HEK293 (cell line): ENCODE measurements around the gene GLRX.

Source experiments
- GLIS2 ChIP-seq: fragments of 450-650 bp; formaldehyde crosslinking; IDR thresholded peaks from 2 replicates; pipeline ENCODE4 v1.5.1; 2016; ENCODE audit warnings: missing biosample characterization, missing genetic modification characterization
- INSM2 ChIP-seq: fragments of 450-650 bp; formaldehyde crosslinking; IDR thresholded peaks from 2 replicates; pipeline ENCODE4 v1.5.1; 2016; ENCODE audit warnings: missing biosample characterization, missing genetic modification characterization
- SCRT2 ChIP-seq: fragments of 450-650 bp; formaldehyde crosslinking; IDR thresholded peaks from 2 replicates; pipeline ENCODE4 v1.5.1; 2016; ENCODE audit warnings: missing biosample characterization, missing genetic modification characterization
- SP3 ChIP-seq: fragments of 450-650 bp; formaldehyde crosslinking; IDR thresholded peaks from 2 replicates; pipeline ENCODE4 v1.5.1; 2016; ENCODE audit warnings: missing biosample characterization, missing genetic modification characterization
- SP7 ChIP-seq: fragments of 450-650 bp; formaldehyde crosslinking; IDR thresholded peaks from 2 replicates; pipeline ENCODE4 v1.5.1; 2016; ENCODE audit warnings: missing biosample characterization, missing genetic modification characterization
- TRIM28 ChIP-seq: IDR thresholded peaks from 2 replicates; pipeline ENCODE4 v1.6.1; 2011; ENCODE audit warnings: low read length, control low read depth, borderline replicate concordance
- TSHZ1 ChIP-seq: fragments of 450-650 bp; formaldehyde crosslinking; IDR thresholded peaks from 2 replicates; pipeline ENCODE4 v1.5.1; 2016; ENCODE audit warnings: missing biosample characterization, missing genetic modification characterization, borderline replicate concordance
- WT1 ChIP-seq: fragments of 450-650 bp; formaldehyde crosslinking; IDR thresholded peaks from 2 replicates; pipeline ENCODE4 v1.5.1; 2016; ENCODE audit warnings: missing biosample characterization, missing genetic modification characterization
- YY2 ChIP-seq: fragments of 450-650 bp; formaldehyde crosslinking; IDR thresholded peaks from 2 replicates; pipeline ENCODE4 v1.5.1; 2016; ENCODE audit warnings: missing biosample characterization, missing genetic modification characterization
- ZBTB1 ChIP-seq: fragments of 450-650 bp; formaldehyde crosslinking; IDR thresholded peaks from 2 replicates; pipeline ENCODE4 v1.5.1; 2016; ENCODE audit warnings: missing biosample characterization, missing genetic modification characterization
- ZBTB20 ChIP-seq: fragments of 450-650 bp; formaldehyde crosslinking; IDR thresholded peaks from 2 replicates; pipeline ENCODE4 v1.5.1; 2016; ENCODE audit warnings: missing biosample characterization, missing genetic modification characterization
- ZBTB21 ChIP-seq: fragments of 450-650 bp; formaldehyde crosslinking; IDR thresholded peaks from 2 replicates; pipeline ENCODE4 v1.5.1; 2017; ENCODE audit warnings: missing biosample characterization, missing genetic modification characterization
- ZBTB26 ChIP-seq: fragments of 450-650 bp; formaldehyde crosslinking; optimal IDR thresholded peaks from 2 replicates; pipeline ENCODE3; 2016; ENCODE audit warnings: missing biosample characterization, mild to moderate bottlenecking, missing genetic modification characterization
- ZBTB8A ChIP-seq: fragments of 450-650 bp; formaldehyde crosslinking; IDR thresholded peaks from 2 replicates; pipeline ENCODE4 v1.5.1; 2016; ENCODE audit warnings: missing biosample characterization, missing genetic modification characterization
- ZNF184 ChIP-seq: fragments of 450-650 bp; IDR thresholded peaks from 2 replicates; pipeline ENCODE4 v1.5.1; 2018; ENCODE audit warnings: missing biosample characterization, mild to moderate bottlenecking, missing genetic modification characterization
- ZNF2 ChIP-seq: fragments of 450-650 bp; formaldehyde crosslinking; IDR thresholded peaks from 2 replicates; pipeline ENCODE4 v1.5.1; 2016; ENCODE audit warnings: missing biosample characterization, missing genetic modification characterization
- ZNF366 ChIP-seq: fragments of 450-650 bp; formaldehyde crosslinking; conservative IDR thresholded peaks from 2 replicates; pipeline ENCODE4 v1.5.1; 2016; ENCODE audit warnings: missing biosample characterization, missing genetic modification characterization
- ZNF513 ChIP-seq: fragments of 450-650 bp; IDR thresholded peaks from 2 replicates; pipeline ENCODE4 v1.5.1; 2018; ENCODE audit warnings: missing biosample characterization, missing genetic modification characterization
- ZNF521 ChIP-seq: fragments of 450-650 bp; formaldehyde crosslinking; IDR thresholded peaks from 2 replicates; pipeline ENCODE4 v1.5.1; 2017; ENCODE audit warnings: missing biosample characterization, mild to moderate bottlenecking, missing genetic modification characterization
- ZNF555 ChIP-seq: fragments of 450-650 bp; formaldehyde crosslinking; conservative IDR thresholded peaks from 2 replicates; pipeline ENCODE4 v1.5.1; 2017; ENCODE audit warnings: missing biosample characterization, mild to moderate bottlenecking, missing genetic modification characterization, inconsistent platforms
- ZNF623 ChIP-seq: fragments of 450-650 bp; formaldehyde crosslinking; IDR thresholded peaks from 2 replicates; pipeline ENCODE4 v1.5.1; 2016; ENCODE audit warnings: missing biosample characterization, missing genetic modification characterization
- ZNF777 ChIP-seq: fragments of 450-650 bp; formaldehyde crosslinking; IDR thresholded peaks from 2 replicates; pipeline ENCODE4 v1.5.1; 2017; ENCODE audit warnings: missing biosample characterization, missing genetic modification characterization, borderline replicate concordance
- ZNF837 ChIP-seq: fragments of 450-650 bp; formaldehyde crosslinking; IDR thresholded peaks from 2 replicates; pipeline ENCODE4 v1.5.1; 2016; ENCODE audit warnings: missing biosample characterization, missing genetic modification characterization
- ZNF843 ChIP-seq: fragments of 450-650 bp; formaldehyde crosslinking; IDR thresholded peaks from 2 replicates; pipeline ENCODE4 v1.5.1; 2016; ENCODE audit warnings: missing biosample characterization, missing genetic modification characterization
- ZSCAN30 ChIP-seq: fragments of 450-650 bp; IDR thresholded peaks from 2 replicates; pipeline ENCODE4 v1.5.1; 2018; ENCODE audit warnings: missing biosample characterization, mild to moderate bottlenecking, missing genetic modification characterization, moderate library complexity
- TF ChIP-seq, protein P1 (sequence below): fragments of 450-650 bp; formaldehyde crosslinking; IDR thresholded peaks from 2 replicates; pipeline ENCODE4 v1.5.1; 2016; ENCODE audit warnings: missing biosample characterization, missing genetic modification characterization, low read depth
- TF ChIP-seq, protein P2 (sequence below): fragments of 450-650 bp; formaldehyde crosslinking; IDR thresholded peaks from 2 replicates; pipeline ENCODE4 v1.5.1; 2016; ENCODE audit warnings: missing biosample characterization, missing genetic modification characterization
- TF ChIP-seq, protein P3 (sequence below): fragments of 450-650 bp; formaldehyde crosslinking; IDR thresholded peaks from 2 replicates; pipeline ENCODE4 v1.5.1; 2017; ENCODE audit warnings: missing biosample characterization, missing genetic modification characterization

Gene GLRX

GRCh38 chr5:95858661-95859595 lies 36.4 kb upstream of the GLRX start (continued):
- TF ChIP-seq YY2, result no peak
- TF ChIP-seq, protein P1, sequence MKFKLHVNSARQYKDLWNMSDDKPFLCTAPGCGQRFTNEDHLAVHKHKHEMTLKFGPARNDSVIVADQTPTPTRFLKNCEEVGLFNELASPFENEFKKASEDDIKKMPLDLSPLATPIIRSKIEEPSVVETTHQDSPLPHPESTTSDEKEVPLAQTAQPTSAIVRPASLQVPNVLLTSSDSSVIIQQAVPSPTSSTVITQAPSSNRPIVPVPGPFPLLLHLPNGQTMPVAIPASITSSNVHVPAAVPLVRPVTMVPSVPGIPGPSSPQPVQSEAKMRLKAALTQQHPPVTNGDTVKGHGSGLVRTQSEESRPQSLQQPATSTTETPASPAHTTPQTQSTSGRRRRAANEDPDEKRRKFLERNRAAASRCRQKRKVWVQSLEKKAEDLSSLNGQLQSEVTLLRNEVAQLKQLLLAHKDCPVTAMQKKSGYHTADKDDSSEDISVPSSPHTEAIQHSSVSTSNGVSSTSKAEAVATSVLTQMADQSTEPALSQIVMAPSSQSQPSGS, result peak; percentile 70; the same call in 1 of the 2 replicates
- peak; percentile 85 for TF ChIP-seq SP7 (tag by site-specific recombination)
- no peak for TF ChIP-seq ZNF513 (tag by site-specific recombination)
- peak; percentile 29; the same call in 1 of the 2 replicates for TF ChIP-seq SP3 (tag by site-specific recombination)
- TF ChIP-seq TSHZ1 (tag by site-specific recombination), result peak; percentile 93
- TF ChIP-seq ZBTB26 (tag by site-specific recombination), result peak; percentile 51
- TF ChIP-seq, protein P2, sequence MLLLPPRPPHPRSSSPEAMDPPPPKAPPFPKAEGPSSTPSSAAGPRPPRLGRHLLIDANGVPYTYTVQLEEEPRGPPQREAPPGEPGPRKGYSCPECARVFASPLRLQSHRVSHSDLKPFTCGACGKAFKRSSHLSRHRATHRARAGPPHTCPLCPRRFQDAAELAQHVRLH, result 0 out of 2 replicates have a peak, but pooled peaks have one; percentile 40
- peak; percentile 92 for TF ChIP-seq ZSCAN30 (tag by site-specific recombination)
- TF ChIP-seq ZNF623 (tag by site-specific recombination), result no peak
- TF ChIP-seq ZNF521 (tag by site-specific recombination), result no peak
- TF ChIP-seq ZBTB20 (tag by site-specific recombination), result peak; percentile 70
- TF ChIP-seq ZNF777 (tag by site-specific recombination), result no peak
- peak; percentile 57; the same call in 1 of the 2 replicates for TF ChIP-seq ZNF843 (tag by site-specific recombination)
- TF ChIP-seq ZNF366 (tag by site-specific recombination), result peak; percentile 74
- TF ChIP-seq ZBTB1 (tag by site-specific recombination), result 0 out of 2 replicates have a peak, but pooled peaks have one; percentile 35
- TF ChIP-seq ZNF837, result peak; percentile 96
- TF ChIP-seq, protein P3, sequence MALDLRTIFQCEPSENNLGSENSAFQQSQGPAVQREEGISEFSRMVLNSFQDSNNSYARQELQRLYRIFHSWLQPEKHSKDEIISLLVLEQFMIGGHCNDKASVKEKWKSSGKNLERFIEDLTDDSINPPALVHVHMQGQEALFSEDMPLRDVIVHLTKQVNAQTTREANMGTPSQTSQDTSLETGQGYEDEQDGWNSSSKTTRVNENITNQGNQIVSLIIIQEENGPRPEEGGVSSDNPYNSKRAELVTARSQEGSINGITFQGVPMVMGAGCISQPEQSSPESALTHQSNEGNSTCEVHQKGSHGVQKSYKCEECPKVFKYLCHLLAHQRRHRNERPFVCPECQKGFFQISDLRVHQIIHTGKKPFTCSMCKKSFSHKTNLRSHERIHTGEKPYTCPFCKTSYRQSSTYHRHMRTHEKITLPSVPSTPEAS, result no peak
- TF ChIP-seq GLIS2, result peak; percentile 90
- peak; percentile 99 for TF ChIP-seq ZNF2 (tag by site-specific recombination)
- TF ChIP-seq ZBTB21 (tag by site-specific recombination), result peak; percentile 97
- TF ChIP-seq ZNF184 (tag by site-specific recombination), result peak; percentile 48; the same call in 1 of the 2 replicates
- TF ChIP-seq ZBTB8A, result peak; percentile 24; the same call in 1 of the 2 replicates
- TF ChIP-seq TRIM28, result 0 out of 2 replicates have a peak, but pooled peaks have one; percentile 68
- TF ChIP-seq SCRT2 (tag by site-specific recombination), result peak; percentile 35; the same call in 1 of the 2 replicates
- no peak for TF ChIP-seq ZNF555 (tag by site-specific recombination)
- peak; percentile 94 for TF ChIP-seq INSM2 (tag by site-specific recombination)
- TF ChIP-seq WT1 (tag by site-specific recombination), result no peak
